Stimulated activated CD4-positive, alpha-beta T cell treated with anti-CD3 and anti-CD28 coated beads, TNF-alpha, amount 100 ng/mL, for 4 hours (primary cell): Measurements from ENCODE around the gene FOXO3.
A peak's percentile ranks its signal among the peaks of the same experiment; 100 is the strongest.
"Not testable (repeated sequence)": the region's sequence is repeated elsewhere in the genome, so short reads cannot be mapped to it uniquely, and the experiment has no call there.

Experiments
- DNase-seq, 3 experiments: peaks; one replicate each; pipeline ENCODE4 v3.0.0-alpha.2; 2020; ENCODE audit warnings: low read depth in 3 of 3

Gene FOXO3

GRCh38 chr6:108560463-108561308 lies at the start of gene FOXO3:
TSS of gene FOXO3 (plus strand) at chr6:108560917. CDS start at chr6:108561209, 292 bp downstream.
- peak; percentile 29 to 41 (median 35) for DNase-seq

- DNase-seq, result no peak
These were observed 41.8 kb upstream of the FOXO3 start for GRCh38 chr6:108518714-108519576.

GRCh38 chr6:108521616-108522107 lies 39.1 kb upstream of the FOXO3 start:
- no peak for DNase-seq

- no peak for DNase-seq
These were observed 37.0 kb upstream of the FOXO3 start for GRCh38 chr6:108523697-108524096.

- no peak for DNase-seq
These were observed 36.0 kb upstream of the FOXO3 start for GRCh38 chr6:108524528-108525248.

GRCh38 chr6:108526739-108527174 lies 34.0 kb upstream of the FOXO3 start:
- DNase-seq, result no peak

- DNase-seq, result no peak
These were observed 31.8 kb upstream of the FOXO3 start for GRCh38 chr6:108528878-108529277.

- no peak for DNase-seq
These were observed 29.4 kb upstream of the FOXO3 start for GRCh38 chr6:108531332-108531731.

- DNase-seq, result no peak
These were observed 25.5 kb upstream of the FOXO3 start for GRCh38 chr6:108535114-108535742.

- not testable (repeated sequence) for DNase-seq
These were observed 24.7 kb upstream of the FOXO3 start for GRCh38 chr6:108535920-108536535.

GRCh38 chr6:108541843-108542759 lies 18.6 kb upstream of the FOXO3 start:
- DNase-seq, result peak; percentile 23 to 49 (median 43)

GRCh38 chr6:108543175-108543940 lies 17.4 kb upstream of the FOXO3 start:
- DNase-seq, result no peak

- no peak for DNase-seq
These were observed 16.1 kb upstream of the FOXO3 start for GRCh38 chr6:108544606-108545005.

- no peak for DNase-seq
These were observed 14.4 kb upstream of the FOXO3 start for GRCh38 chr6:108546079-108547049.

- no peak for DNase-seq
These were observed 11.5 kb upstream of the FOXO3 start for GRCh38 chr6:108549241-108549640.

GRCh38 chr6:108549741-108550140 lies 11.0 kb upstream of the FOXO3 start:
- no peak for DNase-seq

- no peak for DNase-seq
These were observed 10.5 kb upstream of the FOXO3 start for GRCh38 chr6:108550256-108550655.
